Measurements from ENCODE around the gene FTO.

The FTO gene

GRCh38 chr16:53711390-53711789, 7.4 kb downstream of the FTO start:
- no peak for DNase-seq (ENCODE audit: low read depth)

- DNase-seq (ENCODE audit: low read depth): no peak
Observed at GRCh38 chr16:53712065-53712464, 8.1 kb downstream of the FTO start.

GRCh38 chr16:53713403-53714204, 9.6 kb downstream of the FTO start:
- no peak for DNase-seq (ENCODE audit: low read depth)

- DNase-seq (ENCODE audit: low read depth): no peak
Observed at GRCh38 chr16:53714205-53715022, 10.5 kb downstream of the FTO start.

DNA sequence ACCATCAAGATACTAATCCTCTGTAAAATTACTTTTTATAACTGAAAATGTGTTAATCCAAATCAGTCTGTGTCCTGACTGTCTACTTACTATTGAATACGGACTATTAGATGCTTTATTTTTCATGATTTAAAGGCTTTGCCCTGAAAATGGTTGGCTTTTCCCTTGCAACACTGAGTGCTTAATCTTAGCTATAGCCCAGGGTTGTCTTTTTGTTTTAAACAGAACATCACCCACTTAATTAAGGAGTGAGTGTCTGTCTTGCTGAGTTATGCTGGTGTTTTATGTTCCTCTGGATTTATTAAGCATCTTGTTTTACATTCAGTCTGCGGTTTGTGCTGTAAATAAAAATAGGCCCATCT, 11.0 kb downstream of the FTO start:
- DNase-seq (ENCODE audit: low read depth): no peak

DNA sequence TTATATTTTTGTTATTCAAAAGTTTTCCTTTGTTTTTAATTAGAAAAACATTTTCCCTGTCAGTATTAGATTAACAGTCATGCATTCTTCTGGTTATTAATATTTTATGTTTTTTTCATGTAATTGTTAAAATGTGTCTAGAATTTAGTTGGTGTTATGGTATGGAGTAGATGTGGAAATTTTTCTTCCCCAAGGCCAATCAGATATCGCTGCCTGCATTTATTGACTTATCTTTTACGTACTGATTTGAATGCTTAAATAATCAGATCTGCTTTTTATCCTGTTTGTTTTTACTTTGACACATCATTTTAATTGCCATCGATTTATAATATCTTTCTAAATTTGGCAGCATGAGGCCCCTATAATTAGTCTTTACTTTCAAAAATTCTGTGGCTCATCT, 13.6 kb downstream of the FTO start:
- no peak for DNase-seq (ENCODE audit: low read depth)

- no peak for DNase-seq (ENCODE audit: low read depth)
Observed at GRCh38 chr16:53721017-53721416, 17.1 kb downstream of the FTO start.

DNA sequence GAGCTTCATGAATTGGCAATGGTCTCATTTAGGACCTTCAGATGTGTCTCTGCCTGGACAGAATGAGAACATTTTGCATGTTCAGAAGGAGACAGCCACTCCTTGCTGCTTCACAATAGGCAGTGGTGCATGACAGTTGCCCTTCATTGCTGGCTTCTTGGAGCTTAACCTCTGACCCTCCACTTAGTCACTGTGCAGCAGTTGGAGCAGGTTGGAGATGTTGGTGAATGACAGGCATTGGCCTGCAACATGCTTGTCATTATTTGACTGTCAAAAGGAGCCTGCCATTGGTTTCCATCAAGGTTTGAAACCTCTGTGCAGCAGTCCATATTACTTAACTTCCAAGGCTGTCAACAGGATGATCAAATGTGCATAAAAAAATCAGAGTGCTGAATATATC, 22.7 kb downstream of the FTO start:
- DNase-seq (ENCODE audit: low read depth): no peak

DNA sequence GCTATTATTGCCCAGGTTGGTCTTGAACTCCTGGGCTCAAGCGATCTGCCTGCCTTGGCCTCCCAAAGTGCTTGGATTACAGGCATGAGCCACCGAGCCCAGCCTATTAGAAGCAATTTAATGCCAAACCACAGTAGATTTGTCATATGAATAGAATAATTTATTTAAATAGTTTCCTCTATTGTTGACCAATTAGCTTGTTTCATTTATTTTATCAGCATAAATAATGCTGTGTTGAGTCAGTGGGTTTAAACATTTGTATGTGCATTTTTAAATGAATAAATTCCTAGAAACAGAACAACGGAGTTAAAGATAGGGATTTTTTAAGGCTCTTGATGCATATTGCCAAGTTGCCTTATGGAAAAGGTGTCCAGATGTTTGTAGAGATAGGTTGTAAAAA, 26.7 kb downstream of the FTO start:
- no peak for DNase-seq (ENCODE audit: low read depth)

GRCh38 chr16:53732296-53732929, 28.5 kb downstream of the FTO start:
- DNase-seq (ENCODE audit: low read depth): no peak

DNA sequence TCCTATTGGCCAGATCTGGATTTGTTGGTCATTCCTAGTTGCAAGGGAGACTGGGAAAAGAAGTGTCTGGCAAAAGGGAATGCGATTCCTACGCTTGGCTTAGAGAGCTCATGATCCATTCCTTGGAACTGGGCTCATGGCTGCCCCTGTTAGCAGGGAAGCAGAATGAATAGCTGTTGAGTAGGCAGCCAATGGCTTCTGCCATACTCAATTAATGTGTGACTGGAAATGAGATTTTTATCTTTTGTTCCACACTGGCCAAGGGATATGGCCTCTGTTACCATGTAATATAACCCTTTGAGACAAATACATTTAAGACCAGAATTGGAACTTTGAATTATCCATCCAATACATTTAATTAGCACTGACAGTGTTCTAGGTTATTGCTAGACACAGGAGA, 31.0 kb downstream of the FTO start:
- DNase-seq (ENCODE audit: low read depth): no peak

- no peak for DNase-seq (ENCODE audit: low read depth)
Observed at GRCh38 chr16:53736297-53736696, 32.3 kb downstream of the FTO start.

GRCh38 chr16:53737552-53737951, 33.6 kb downstream of the FTO start:
- DNase-seq (ENCODE audit: low read depth): no peak

DNA sequence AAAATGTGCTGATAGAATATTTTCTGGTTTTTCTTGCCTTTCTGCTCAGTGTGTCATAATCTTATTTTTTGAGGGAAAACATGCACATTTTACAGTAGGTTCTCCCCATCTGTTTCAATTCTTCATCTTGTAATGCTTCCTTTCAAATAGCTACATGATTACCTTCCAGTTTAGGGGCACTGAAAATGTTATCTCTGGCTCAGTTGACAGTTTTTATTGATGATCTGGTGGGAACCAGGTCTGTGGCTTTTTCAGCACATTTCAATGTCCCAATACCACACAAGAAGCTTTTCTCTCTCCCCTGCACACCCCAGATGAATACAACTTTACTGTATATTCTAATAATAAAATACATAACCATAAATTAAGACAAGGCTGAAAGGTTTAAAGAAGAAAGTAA, 36.5 kb downstream of the FTO start:
- no peak for DNase-seq (ENCODE audit: low read depth)

- no peak for DNase-seq (ENCODE audit: low read depth)
Observed at GRCh38 chr16:53740933-53741531, 37.1 kb downstream of the FTO start.

GRCh38 chr16:53741546-53741945, 37.6 kb downstream of the FTO start:
- no peak for DNase-seq (ENCODE audit: low read depth)

DNA sequence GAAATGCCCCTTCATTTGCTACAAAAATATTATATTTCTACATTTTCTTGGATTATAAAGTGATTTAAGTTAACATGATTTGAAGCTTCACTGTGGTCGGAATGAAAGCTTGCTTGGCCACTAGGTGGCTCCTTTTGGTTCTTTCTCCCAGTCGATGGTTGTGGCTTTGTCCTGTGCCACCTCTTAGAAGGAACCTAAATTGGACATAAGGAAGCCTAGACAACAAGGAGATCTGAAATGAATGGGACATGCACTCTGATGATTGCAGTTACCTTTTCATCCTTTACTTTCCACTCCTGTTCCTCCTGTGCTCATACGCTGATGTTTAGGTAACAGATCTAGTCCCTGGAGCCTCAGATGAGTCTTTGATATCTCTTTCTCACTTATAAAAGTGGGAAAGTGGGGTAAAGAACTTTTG, 39.2 kb downstream of the FTO start:
- DNase-seq (ENCODE audit: low read depth): no peak

GRCh38 chr16:53744449-53744848, 40.5 kb downstream of the FTO start:
- DNase-seq (ENCODE audit: low read depth): no peak

DNA sequence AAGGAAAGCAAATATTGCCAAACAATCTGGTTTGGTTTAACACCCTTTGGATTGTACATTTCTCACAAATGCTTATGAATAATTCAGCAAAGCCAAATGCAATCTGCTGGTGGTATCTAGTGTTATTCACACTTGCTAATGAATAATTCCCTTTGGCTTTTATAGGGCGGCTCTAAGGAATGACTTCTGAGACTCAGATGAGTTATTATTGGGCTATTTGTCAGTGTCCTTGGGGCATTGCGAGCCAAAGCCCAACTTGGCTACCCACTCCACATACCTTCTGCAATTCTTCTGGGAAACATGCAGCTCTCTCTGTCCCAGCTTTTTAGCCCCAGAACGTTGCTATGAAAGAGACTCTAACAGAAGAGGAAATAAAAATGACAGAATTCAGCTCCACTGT, 41.1 kb downstream of the FTO start:
- DNase-seq (ENCODE audit: low read depth): no peak

DNA sequence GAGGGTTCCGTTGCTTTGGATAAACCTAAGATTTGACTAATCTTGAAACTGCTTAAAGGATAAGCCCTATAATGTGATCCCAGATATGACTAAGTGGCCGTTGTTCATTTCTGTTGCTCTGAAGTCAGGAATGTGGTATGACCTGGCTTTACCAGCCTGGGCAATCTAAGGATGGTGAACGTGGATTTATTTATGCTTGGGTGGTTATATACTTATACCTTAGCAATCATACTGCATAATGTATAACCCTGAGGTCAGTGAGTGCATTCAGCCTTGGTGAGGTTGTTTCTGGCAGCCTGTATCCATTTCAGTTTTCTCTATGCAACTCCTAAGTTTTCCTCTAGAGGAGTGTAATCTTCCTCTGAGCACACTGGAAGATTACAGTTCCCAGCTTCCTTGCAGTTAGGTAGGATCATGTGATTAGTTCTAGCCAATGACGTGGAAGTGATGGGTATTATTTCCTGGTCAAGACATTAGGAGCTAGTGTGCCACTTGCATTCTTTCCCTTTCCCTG, 41.9 kb downstream of the FTO start:
- no peak for DNase-seq (ENCODE audit: low read depth)

GRCh38 chr16:53752560-53752959, 48.6 kb downstream of the FTO start:
- no peak for DNase-seq (ENCODE audit: low read depth)

DNA sequence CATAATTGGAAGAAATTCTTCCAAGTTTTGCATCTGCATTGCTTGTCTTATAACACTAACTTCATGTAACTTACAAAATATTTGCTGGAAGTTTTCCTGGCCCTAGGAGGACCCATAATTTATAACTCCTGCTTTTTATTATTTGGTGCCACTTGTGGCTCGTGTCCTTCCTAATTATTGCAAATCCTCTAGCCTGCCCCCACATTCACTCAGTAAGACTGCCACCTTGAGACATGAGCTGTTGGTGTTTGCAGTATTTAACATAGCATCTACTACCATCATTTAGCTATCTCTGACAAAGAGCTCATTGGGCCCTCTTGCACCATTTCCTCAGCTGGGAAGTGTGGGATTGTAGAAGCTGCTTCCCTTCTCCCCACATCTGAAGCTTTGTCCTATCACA, 49.5 kb downstream of the FTO start:
- no peak for DNase-seq (ENCODE audit: low read depth)
